DMS153 (cell line): Measurements from ENCODE around the gene MARCHF3.
"Not testable (repeated sequence)": the region's sequence is repeated elsewhere in the genome, so short reads cannot be mapped to it uniquely, and the experiment has no call there.

Source experiments
- DNase-seq: peaks from one replicate; lab custom pipeline; 2025; lab: John Stamatoyannopoulos, UW

Gene MARCHF3

GRCh38 chr5:127011961-127012644, 18.3 kb downstream of the MARCHF3 start:
- no peak for DNase-seq

GRCh38 chr5:127011153-127011552, 19.2 kb downstream of the MARCHF3 start:
- DNase-seq, result no peak

GRCh38 chr5:127010362-127010761, 20.0 kb downstream of the MARCHF3 start:
- no peak for DNase-seq

- no peak for DNase-seq
These were observed 20.6 kb downstream of the MARCHF3 start for GRCh38 chr5:127009784-127010183.

GRCh38 chr5:127008300-127008975, 21.9 kb downstream of the MARCHF3 start:
- no peak for DNase-seq

- no peak for DNase-seq
These were observed 22.8 kb downstream of the MARCHF3 start for GRCh38 chr5:127007522-127007921.

- no peak for DNase-seq
These were observed 23.6 kb downstream of the MARCHF3 start for GRCh38 chr5:127006744-127007143.

GRCh38 chr5:127005282-127005681, 25.1 kb downstream of the MARCHF3 start:
- not testable (repeated sequence) for DNase-seq

- DNase-seq, result no peak
These were observed 25.6 kb downstream of the MARCHF3 start for GRCh38 chr5:127004721-127005120.

- DNase-seq, result peak; percentile 21
These were observed 26.4 kb downstream of the MARCHF3 start for GRCh38 chr5:127003798-127004495.

- no peak for DNase-seq
These were observed 28.0 kb downstream of the MARCHF3 start for GRCh38 chr5:127002390-127002789.

- DNase-seq, result no peak
These were observed 28.6 kb downstream of the MARCHF3 start for GRCh38 chr5:127001621-127002296.

- DNase-seq, result no peak
These were observed 31.3 kb downstream of the MARCHF3 start for GRCh38 chr5:126998895-126999570.

GRCh38 chr5:126998201-126998631, 32.1 kb downstream of the MARCHF3 start:
- DNase-seq, result no peak

- no peak for DNase-seq
These were observed 34.7 kb downstream of the MARCHF3 start for GRCh38 chr5:126995689-126996088.

GRCh38 chr5:126995039-126995438, 35.3 kb downstream of the MARCHF3 start:
- DNase-seq, result no peak

GRCh38 chr5:126994485-126994884, 35.9 kb downstream of the MARCHF3 start:
- no peak for DNase-seq

- no peak for DNase-seq
These were observed 42.3 kb downstream of the MARCHF3 start for GRCh38 chr5:126988021-126988569.

- DNase-seq, result no peak
These were observed 43.0 kb downstream of the MARCHF3 start for GRCh38 chr5:126987271-126987899.

GRCh38 chr5:126984632-126985031, 45.7 kb downstream of the MARCHF3 start:
- DNase-seq, result no peak

GRCh38 chr5:126983874-126984266, 46.5 kb downstream of the MARCHF3 start:
- DNase-seq, result no peak
